HG02852 (cell line): ENCODE results near the gene EFL1.

Experiments used
- ATAC-seq: cut with Tn5 transposase; IDR thresholded peaks from one replicate; pipeline ENCODE4 v1.9.1; 2021; ENCODE audit warnings: mild to moderate bottlenecking, moderate library complexity; ENCODE audit not compliant: unreplicated experiment

The EFL1 gene

DNA sequence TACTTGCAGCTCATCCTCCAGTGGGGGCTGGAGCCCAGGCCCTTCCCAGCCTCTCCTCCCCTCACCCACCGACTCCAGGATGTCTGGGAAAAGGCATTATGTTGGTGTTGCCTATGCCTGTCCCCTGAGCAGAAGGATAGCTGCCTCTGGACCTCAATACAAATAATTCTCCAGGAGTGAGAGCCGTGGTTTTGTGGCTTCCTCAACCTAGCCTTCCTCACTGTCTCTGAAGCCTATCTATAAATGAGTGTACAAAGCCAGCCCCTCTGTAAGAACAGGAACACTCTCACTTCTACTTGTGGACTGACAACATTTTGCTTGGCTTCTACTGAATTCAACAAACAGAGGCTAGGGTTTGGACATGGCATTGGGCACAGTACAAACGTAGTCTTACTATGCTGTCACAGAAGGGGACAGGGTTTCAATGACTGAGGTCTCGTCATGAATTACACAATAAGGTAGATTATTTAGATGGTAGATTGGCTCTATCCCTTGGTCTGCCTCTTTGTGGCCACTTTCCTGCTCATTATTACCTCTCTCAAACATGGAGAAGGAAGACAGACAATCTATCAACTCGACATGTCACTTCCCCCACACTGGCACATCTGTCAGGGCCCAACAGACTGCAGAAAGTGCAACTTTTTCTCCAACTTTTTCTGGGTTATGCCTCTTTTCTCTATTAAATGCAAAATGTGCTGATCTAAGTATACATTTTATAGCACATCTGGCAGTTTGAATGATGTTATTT lies 134.0 kb downstream of the EFL1 start:
- ATAC-seq: peak; percentile 75

DNA sequence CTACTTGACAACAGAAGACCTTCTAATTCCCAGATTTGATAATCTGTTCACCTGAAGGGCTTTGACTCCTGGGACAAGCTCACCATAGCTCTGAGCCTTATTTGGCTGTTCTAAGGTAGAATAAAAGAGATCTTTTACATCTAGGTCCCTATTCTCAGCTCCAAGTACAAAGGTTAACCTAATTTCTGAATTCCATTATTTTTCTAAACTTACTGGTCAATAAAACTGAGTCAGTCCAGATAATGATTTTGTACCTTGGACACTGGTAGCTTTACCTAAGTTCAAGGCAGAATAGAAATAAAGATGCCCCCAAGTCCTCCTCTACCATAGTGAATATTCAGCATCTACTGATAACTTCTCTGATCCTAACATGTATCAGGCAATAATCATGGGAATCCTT lies 135.0 kb downstream of the EFL1 start:
- no peak for ATAC-seq

DNA sequence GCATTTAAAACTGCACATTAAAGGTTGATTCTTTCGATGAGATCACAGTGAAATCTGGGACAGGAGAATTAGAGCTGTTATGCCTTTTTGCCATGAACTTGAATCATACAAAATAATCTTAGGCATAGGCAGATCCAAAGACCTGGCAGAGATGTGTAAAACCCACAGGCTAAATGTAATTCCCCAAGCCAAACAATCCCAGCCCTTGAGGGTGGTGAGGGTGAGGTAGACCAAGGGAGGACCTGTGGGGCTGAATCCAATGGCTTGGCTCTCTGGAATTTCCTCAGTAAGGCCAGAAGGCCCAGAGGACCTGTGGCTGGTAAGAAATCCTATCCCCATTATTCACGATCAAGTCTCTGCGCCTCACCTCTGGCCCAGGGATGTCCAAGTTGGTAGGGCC lies 136.2 kb downstream of the EFL1 start:
- no peak for ATAC-seq

DNA sequence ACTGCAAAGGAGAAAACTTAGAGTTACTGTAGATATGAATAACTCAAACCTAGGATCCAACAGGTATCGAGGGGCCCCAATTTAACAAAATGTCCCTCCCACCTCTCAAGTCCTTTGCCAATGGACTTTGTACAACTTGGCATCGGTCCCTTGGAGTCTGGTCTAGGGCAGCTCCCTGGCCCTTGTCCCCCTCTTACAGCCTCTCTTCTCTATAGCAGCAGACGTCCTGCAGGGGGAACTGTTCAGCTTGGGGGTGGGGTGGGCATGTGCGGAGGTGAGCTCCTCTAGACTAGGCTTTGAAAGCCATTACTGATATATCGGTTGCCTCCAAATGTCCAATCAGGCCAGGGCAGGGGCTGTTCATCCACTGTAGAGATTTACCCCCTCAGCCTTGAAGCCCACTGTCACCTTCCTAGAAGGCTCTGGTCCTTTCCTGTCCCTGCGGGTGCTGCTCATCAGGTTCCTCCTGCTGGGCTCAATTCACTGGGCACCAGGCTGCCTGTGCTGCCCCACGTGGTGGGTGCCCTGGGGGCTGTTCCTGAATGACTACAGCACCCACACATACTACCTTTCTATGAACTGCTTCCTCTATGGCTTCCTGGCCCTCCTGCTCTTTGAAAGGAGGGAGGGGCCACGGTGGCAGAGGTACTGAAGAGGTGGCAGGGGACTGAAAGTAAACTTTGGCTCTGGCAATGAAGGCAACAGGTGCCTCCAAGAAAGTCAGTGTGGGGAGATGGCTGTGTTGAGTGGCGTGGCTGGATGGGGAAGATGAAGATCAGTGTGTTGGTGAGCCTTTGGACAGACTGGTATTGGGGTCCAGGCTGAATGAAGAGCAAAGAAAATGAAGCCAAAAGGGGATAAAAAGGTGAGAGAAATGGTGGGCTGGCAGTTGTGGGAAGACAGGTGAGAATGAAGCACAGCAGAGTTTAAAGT lies 137.9 kb downstream of the EFL1 start:
- no peak for ATAC-seq

DNA sequence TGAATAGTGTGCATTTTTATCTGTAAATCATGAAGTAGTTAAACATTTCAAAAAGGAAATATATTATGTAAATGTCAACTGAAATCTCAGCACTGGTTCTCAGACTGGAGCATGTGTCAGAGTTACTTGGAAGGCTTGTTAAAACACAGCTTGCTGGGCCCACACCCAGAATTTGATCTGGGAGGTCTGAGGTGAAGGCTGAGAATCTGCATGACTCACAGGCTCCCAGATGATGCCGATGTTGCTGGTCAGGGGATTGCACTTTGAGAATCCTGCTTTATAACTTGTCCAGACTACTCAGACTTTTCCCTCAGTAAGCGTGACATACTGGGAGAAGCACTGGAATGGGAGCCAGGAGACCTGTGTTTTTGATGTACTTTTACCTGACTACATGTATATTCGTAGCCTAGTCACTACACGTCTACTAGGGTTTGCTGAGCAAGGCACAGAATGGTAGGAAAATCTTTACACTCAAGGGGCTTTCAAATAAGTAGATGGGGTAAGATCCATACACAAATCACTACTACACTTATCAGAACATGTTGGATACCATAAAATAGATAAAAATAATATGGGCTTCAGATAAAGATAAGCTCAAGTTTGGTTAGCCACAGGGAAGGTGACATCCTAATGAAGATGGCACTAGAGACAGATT lies 139.7 kb downstream of the EFL1 start:
- ATAC-seq: no peak

DNA sequence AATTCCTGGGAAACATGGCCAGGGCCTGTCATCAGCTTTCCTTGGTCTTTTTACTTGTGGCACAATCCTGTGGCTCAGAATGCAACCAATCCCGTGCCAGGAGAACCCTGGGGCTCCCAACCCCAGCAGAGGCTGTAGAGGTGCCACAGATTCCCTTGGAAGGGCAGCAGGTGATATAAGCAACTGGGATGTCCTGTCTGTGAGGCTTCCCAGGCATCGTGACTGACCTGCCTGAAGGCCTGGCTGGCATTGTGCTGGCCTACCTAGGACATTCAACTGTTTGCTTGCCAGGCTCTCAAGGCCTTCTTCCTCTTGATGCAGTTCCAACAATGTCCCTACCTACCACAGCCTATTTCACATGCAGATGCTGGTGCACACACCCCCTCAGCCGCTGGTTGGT lies 144.5 kb downstream of the EFL1 start:
- no peak for ATAC-seq

DNA sequence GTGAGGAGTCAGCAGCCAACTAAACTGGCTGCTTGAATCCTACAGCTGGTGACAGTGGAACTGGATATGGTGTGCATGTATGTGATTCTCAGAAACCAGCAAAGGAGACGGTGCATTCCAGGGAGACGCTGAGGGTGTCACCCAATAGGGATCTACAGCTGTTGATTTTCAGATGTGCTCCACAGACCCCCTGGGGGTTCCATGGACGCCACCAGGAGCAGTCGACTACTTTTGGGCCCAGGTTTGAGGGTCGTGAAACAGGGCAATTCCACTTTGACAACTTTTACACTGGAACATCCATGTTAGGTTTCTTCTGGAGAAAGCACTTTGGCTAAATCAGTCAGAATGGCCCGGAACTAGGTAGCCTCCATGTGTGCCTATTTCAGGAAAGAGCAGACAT lies 145.2 kb downstream of the EFL1 start:
- ATAC-seq: no peak

DNA sequence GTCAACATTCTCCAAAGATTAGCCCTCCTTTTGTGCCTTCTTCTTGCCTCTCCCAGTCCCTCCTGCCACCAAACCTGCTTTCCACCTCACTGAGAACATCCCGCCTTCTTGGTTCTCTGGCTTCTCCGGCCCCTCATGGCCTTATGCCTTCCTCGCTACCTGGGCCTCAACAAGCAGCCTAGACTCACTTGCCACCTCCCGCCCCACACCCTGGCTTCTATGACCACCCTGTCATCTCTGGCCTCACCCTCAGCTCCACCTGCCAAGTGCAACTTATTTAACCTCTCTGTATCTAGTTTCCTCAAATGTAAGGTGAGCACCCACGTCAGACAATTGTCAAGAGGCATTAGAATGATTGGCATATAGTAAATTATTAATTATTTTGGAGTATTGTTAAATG lies 147.9 kb downstream of the EFL1 start:
- no peak for ATAC-seq

DNA sequence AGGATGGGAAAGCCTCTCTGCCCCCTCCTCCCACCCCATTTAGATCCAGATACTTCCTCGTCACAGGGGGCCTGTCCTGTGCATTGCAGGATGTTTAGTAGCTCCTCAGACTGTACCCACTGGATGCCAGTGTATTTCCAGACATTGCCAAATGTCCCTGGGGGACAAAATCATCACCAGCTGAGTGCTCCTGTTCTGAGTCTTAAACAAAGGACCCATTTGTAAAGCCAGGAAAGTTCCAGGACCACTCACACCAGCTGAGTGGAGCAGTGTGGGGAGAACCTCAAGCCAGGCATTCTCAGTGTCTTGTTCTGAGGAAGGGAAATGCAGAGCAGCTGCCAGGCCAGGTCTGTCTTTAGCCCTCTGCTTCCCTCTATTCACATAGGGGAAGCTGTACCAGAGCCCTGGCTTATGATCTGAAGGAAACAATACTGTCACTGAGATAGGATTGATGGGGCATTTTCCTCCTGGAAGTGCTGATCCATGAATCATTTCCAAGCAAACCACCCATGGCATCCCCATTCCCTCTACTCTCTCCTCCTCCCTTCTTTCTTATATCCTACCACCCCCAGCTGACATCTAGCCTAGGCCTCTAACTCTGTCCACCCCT lies 149.3 kb downstream of the EFL1 start:
- ATAC-seq: no peak

DNA sequence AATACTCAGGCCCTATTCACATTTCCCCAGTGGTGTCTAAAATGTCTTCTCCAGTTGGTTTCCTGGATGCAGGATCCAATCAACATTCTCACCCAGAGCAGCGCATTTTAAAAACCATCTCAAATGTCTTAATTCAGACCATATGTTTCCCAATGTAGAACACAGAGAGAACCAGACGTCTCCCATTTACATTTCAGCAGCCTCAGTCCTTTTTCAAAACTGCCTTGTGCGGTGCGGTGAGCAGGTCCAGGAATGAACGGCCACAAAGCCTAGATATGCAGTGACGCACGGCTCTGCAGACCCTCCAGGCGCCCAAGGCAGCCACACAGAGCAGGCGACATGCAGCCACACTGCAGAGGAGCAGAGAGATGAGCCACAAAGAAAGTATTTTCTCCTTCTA lies 150.6 kb downstream of the EFL1 start:
- no peak for ATAC-seq

DNA sequence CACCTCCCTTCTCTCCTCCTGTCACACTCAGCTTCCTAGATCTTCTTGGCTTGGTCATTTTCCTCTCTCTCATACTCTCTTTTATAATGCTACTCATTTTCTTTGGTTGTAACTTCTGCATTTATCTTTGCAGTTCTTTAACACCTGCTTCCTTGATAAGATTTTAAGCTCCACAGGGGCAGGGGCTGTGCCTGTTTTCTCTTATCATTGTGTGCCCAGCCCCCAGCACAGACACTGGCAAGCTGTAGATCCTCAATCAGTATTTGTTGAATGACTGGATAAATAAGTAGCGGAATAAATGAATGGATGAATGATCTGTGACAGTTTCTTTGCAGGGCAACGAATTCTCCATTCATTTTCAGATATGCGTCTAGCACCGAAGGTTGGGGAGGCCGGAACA lies 152.4 kb downstream of the EFL1 start:
- ATAC-seq: no peak

DNA sequence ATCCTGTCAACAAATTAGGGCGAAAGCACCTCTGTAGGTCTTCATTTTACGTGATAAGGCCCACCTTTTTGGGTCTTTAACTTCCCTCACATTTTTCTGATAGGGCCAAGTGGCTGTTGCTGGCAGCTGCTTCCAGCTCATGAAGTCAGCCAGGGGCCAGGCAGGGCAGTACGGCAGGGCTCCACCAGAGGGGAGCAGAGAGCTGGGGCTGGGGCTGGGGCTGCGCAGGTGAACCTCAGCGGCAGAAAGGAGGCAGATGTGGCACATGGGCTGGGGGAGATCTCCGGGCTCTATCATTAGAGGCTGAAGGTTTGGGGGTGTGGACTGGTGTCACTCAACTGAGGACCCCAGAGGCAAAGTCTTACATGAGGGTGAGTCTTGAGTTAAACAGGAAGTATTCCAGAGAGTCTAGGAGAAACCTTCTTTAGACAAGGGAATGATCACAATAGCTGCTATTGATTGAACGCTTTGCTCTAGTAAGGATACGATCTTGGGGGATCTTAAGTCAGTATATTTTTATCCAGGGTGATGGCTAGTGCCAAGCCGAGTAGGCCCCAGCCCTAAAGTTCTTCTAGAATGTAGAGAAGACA lies 153.9 kb downstream of the EFL1 start:
- peak; percentile 91 for ATAC-seq

DNA sequence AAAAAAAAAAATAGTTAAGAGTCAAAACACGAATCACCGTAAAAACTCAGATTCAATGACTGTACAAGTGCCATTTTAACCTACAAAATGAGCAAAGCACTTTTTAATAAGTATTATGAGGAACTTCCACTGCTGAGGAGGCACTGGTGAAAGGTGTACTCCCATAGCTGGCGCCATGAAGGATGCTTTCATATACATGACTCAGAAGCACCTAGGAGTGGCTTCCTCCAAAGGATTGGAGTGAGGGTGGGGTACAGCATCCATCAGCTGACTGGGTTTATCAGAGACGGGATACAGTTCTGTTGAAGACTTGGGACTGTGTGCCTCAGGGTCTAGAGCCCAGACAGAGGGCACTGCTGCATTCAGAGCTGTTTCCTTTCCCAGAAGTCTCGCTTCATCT lies 155.9 kb downstream of the EFL1 start:
- no peak for ATAC-seq

DNA sequence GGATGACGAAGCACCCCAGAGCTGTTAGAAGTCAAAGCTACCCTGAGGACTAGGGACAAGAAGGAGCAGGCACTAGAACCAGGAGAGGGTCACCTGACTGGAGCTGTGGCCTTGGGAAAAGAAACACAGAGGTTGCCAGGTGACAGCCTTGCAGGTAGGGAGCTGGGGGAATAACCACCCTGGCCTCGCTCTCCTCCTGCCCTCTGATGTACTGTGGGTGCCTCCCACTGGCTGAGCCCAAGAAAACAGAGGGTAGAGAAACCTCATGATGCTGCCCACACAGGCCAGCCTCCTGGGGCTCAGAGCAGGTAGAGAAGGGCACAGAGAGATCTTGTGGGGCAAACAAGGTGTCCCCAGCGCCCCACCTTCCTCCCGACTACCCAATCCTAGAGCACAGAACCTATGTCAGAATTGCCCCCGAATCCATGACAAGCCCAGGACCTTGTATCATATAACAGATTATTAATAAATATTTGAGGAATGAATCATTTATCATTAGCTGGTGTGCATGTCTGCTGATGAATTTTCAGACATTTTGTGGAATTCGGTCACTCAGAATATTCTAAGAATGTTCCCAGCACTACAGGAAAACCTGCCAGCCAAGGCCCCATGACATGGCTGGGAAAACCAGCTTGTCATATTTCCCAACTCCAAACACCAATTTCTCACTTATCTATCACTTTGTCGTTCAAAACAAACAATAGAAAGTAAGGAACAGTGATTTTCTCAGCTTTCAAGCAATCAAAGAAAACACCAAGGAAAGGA lies 156.9 kb downstream of the EFL1 start:
- ATAC-seq: no peak

DNA sequence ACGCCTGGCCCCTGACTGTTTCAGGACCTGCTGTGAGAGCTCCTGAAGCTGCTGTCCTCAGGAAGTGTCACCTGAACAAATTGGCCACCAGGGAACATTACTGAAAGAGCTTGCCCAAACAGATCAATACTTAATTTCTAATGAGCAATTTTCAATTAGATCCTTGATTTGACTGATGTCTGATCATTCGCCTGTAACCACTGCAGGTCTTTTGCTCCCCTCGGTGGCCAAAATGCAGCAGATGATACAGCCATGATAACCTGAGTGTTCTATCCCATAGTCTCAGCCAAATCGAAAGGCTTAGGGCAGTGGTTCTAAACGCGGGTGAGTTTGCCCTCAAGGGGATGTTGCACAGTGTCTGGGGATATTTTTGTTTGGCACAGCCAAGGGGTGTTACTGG lies 159.1 kb downstream of the EFL1 start:
- no peak for ATAC-seq

DNA sequence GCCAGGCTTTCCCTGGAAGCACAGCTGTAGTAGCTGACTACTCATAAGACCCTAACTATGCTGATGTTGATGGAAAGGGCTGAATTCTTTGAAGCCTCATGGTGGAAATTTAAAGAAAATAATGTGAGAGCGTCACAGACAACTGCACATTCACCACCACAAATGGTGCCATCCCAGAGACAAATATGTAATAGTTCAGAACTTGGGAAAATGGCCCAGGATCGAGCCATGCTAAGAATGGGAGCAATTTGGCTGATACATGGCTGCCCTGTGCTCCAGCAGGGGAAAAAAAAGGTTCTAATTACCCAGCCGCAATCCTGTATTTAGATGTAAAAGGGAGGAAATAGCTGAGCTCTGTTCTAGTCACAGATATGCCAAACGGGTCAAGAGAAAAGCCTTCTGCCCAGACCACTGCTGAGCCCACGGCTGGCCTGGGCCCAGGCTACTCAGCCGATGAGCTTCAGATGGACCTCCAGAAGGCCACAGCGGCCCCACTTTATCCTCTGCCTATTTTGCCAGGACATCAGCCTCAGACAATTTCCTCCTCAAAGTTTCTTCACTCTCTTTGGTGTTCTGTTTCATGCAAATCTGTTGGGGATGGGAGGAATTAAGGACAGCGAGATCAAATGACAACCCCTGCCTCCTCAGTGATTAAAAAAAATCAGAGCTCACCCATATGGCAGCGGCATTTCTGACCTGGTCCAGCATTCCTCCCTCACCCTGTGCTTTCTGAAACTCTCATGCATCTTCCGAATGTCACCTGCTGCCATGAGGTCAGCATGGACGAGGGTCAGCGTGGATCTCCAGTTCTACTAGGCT lies 162.2 kb downstream of the EFL1 start:
- ATAC-seq: no peak

DNA sequence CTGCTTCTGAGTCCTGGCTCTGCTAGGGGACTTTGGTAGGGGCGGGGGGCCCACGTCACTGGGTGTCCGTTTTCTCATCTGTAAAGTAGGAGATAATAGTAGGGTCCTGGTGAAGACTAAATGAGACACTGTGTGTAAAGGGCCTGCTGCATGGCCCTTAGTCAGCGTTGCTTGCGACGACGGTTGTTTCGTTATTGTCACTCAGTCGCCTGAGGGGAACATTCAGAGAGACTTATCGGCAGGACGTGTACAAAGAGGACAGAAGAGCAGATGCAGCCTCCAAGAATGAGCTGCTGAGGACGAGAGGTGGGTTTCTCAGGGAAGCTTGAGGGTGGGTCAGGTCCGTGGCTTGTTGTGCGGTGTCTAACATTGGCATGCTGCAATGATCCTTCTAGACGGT lies 163.9 kb downstream of the EFL1 start:
- no peak for ATAC-seq

DNA sequence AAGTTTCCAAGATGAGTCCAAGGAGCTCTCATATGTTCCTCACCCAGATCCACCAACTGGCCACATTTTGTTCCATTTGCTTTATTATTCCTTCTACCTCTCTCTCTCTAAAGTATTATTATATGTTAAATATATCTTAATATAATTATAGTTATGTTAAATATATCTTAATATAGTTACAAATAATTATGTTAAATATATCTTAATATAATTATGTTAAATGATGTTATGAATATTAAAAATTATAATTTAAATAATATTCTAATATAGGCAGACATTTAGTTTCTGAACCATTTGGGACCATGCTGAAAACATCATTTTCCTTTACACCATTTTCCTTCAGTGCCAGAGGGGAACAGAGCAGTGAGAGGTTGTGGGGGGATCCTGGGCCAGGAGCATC lies 166.7 kb downstream of the EFL1 start:
- no peak for ATAC-seq

DNA sequence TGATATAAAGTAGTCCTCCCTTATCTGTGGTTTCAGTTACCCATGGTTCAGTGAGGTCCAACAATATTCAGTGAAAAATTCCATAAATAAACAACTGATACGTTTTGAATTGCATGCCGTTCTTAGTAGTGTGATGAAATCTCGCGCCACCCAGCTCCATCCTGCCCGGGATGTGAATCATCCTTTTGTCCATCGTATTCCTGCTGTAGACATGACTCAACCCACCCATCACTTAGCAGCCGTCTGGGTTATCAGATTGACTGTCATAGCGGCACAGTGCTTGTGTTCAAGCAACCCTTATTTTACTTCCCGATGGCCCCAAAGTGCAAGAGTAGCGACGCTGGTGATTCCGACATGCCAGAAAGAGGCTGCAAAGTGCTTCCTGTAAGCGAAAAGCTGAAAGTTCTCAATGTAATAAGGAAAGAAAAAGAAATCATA lies 168.7 kb downstream of the EFL1 start:
- no peak for ATAC-seq
